A673 (cell line): ENCODE data around the gene VWA2.

Experiments used
- EZH2 ChIP-seq: fragments of 200-600 bp; sonication (generic); IDR thresholded peaks from 2 replicates; pipeline ENCODE4 v1.6.1; 2017; ENCODE audit warnings: borderline replicate concordance, low read depth, mild to moderate bottlenecking, mixed read lengths, antibody characterized with exemption, low read length; ENCODE audit not compliant: poor library complexity, severe bottlenecking
- TF ChIP-seq, protein P1 (sequence below): fragments of 300-800, 200-600 bp; sonication (generic); conservative IDR thresholded peaks from 2 replicates; pipeline ENCODE4 v1.5.1; 2017; ENCODE audit warnings: low read depth, mild to moderate bottlenecking, antibody characterized with exemption, low read length, moderate library complexity, mixed read lengths

DNA sequence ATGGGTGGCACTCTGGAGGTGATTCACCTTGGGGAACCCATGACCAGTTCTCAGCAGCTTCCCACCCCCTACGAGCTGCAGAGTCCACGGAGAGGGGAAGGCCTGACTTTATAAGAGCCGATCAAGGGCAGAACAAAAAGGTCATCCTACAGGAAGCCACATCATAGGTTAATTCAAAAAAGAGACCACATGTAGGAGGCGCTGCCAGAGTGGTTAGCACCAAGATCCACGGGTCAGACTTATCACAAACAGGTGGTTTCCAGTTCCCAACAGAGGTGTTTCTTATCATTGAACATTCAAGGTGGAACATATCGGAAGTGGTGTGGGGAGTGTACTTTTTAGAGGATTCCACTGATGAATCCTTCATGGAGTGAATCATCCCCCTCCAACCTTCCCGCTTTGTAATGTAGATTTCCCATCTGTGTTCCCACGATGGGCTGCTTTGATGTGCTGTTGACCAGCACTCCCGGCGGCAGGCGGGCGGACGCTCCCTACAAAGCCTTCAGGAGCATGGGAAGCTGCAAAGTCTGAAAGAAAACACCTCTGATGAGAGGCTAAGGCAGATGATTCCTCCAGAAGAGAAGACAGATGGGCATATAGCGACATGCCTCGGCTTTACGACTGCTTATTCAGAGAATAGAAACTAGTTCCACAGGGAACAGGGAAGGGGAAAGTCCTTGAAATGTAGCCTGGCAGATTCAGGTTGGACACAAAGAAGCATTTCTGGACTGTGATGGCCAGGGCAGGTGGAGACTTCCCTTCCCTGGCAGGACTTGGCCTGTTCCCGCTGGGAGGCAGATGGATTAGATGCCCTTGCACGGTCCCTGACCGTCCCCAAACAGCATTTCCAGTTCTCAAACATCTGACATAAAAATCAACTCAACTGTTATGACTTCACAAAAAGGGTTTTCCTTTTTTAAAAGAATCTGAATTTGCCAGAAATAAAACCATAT lies 98.7 kb downstream of the VWA2 start:
- TF ChIP-seq, protein P1, sequence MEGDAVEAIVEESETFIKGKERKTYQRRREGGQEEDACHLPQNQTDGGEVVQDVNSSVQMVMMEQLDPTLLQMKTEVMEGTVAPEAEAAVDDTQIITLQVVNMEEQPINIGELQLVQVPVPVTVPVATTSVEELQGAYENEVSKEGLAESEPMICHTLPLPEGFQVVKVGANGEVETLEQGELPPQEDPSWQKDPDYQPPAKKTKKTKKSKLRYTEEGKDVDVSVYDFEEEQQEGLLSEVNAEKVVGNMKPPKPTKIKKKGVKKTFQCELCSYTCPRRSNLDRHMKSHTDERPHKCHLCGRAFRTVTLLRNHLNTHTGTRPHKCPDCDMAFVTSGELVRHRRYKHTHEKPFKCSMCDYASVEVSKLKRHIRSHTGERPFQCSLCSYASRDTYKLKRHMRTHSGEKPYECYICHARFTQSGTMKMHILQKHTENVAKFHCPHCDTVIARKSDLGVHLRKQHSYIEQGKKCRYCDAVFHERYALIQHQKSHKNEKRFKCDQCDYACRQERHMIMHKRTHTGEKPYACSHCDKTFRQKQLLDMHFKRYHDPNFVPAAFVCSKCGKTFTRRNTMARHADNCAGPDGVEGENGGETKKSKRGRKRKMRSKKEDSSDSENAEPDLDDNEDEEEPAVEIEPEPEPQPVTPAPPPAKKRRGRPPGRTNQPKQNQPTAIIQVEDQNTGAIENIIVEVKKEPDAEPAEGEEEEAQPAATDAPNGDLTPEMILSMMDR, result no peak
- TF ChIP-seq EZH2, result no peak
